ENCODE results near the gene NTNG2.
A peak's percentile ranks its signal among the peaks of the same experiment; 100 is the strongest.

The NTNG2 gene

DNA sequence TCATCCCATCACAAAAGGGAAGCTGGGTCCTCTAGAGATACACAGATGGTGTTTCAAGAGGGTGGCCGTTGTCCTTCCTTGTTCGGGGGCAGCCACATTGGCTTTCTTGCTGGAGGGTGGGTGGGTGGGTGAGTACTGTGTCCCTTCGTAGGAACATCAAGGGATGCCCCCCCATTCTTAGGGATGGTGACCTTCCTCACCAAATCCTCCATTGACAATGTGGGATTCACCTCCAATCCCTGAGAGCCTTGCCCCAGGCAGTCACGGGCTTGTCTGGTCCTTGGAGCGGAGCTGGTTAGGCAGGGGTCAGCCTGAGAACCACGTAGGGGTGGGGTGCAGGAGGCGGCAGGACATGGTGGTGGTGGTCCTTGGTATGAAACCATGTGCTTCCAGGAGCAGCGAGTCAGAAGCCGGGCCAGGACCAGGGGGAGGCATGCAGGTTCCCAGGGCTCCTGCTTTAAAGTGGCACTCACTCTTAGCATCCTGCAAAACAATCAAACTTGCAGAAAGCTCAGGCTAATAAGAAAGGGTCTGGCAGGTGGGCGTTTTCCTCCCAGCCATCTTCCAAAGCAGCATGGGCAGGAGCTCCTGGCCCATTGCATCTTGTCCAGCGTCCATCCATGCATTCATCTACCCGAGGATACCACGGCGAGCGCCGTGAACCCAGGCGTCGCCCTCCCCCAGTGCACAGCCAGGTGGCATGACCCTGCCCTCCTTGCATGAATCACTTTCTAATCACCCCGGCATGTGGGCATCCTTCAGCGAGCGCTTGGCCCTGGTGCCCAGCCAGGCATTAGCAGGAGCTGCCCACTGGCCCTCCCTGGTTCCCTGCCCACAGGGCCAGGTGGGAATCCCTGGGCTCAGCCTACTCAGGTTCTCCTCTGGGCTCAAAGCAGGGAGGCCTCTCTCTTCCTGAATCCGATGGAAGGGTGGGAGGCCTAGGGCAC, 76.4 kb downstream of the NTNG2 start:
- DNase-seq, result no peak

DNA sequence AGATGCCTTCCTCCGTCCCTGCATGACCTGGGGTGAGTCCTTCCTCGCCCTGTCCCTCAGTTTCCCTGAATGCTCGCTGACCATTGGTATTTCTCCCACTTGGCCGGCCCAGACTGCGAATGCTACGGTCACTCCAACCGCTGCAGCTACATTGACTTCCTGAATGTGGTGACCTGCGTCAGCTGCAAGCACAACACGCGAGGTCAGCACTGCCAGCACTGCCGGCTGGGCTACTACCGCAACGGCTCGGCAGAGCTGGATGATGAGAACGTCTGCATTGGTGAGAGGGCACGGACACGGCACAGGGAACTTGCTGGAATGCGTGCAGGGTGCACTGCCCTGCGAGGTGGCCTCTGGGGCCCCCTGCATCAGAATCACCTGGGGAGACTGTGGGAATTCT, 77.1 kb downstream of the NTNG2 start:
- no peak for DNase-seq

DNA sequence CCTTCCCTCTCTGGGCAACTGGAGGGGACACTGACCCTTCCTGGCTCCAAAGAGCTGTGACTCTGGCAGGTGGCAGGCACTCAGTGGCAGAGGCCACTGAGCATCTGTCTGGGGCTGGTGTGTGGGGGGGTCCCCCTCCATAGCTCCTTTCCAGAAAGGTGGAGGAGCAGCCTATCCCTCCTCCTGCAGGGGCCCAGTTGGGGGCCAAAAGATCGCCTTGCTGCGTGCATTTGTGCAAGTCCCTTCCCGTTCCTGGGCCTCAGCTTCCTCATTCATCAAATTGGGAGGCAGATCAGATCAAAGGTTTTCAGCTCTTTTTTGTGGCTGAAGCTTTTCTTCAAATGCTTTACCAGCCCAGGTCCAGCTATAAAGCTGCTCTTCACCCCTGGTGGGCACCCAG, 77.7 kb downstream of the NTNG2 start:
- no peak for DNase-seq

DNA sequence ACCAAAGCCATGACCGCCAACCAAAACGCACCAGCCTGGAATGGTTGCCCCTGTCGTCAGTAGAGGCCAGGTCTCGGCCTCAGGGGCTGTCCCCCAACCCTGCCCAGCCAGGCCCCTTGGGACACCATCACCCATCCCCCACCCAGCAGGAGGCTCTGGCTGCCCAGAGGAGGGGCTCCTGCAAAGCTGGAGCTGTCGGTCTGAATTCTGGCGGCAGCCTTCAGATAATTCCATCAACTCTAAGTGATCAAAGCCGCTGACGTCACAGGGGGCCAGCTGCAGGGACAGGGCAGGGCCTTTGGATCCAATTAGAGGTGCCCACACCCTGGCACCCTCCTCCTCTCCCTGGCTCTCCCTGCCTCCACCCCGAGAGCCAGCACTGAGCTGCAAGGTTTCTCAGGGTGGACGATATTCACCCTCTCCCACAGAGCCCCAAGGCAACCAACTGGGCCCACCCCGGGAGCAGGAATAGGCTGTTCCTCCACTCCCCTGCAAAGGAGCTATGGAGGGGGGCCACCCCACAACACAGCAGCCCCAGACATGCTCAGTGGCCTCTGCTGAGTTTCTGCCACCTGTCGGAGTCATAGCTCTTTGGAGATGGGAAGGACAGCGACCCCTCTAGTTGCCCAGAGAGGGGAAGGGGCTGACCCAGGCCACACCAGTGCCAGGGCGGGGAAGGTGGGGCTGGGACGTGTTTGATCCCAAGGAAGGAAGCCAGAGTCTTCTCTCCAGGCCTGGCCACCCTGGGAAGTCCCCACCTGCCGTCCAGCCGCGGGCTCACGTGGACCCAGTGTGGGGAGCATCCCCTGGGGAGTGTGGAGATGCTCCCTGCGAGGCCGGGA, 78.4 kb downstream of the NTNG2 start:
- no peak for DNase-seq

DNA sequence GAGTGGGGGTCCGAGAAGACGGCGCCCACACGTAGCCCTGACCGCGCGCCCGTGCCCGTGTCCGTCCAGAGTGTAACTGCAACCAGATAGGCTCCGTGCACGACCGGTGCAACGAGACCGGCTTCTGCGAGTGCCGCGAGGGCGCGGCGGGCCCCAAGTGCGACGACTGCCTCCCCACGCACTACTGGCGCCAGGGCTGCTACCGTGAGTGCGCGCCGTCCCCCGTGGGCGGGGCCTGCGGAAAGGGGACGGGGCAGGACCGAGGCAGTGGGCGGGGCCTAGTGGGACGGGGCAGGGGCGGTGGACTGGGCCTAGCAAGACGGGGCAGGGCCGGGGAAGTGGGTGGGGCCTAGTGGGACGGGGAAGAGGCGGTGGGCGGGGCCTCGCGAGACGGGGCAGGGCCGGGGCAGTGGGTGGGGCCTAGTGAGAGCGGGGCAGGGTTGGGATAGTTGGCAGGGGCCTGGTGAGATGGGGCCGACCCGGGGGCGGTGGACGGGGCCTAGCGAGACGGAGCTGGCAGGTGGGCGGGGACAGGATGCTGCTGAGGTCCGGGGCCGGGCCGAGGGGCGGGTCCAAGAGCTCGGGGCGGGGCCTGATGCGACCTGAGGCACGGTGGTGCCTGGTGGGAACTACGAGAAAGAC, 79.1 kb downstream of the NTNG2 start:
- DNase-seq, result peak; percentile 93

DNA sequence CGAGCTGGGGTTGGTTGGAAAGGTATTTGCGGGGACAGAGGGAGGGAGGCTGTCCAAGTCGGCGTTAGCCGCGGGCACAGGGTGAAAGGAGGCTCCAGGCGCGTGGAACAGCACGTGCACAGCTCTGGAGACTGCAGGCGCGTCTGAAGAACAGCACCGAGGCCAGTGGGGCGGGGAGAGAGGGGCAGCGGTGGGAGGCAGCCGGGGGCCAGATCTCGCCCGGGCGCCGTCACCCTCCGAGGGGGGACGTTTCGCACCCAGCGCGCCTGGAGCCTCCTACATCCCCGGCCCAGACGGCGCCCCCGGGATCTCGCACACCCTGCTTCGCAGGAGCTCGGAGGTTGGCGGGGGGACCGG, 79.6 kb downstream of the NTNG2 start:
- DNase-seq, result no peak

DNA sequence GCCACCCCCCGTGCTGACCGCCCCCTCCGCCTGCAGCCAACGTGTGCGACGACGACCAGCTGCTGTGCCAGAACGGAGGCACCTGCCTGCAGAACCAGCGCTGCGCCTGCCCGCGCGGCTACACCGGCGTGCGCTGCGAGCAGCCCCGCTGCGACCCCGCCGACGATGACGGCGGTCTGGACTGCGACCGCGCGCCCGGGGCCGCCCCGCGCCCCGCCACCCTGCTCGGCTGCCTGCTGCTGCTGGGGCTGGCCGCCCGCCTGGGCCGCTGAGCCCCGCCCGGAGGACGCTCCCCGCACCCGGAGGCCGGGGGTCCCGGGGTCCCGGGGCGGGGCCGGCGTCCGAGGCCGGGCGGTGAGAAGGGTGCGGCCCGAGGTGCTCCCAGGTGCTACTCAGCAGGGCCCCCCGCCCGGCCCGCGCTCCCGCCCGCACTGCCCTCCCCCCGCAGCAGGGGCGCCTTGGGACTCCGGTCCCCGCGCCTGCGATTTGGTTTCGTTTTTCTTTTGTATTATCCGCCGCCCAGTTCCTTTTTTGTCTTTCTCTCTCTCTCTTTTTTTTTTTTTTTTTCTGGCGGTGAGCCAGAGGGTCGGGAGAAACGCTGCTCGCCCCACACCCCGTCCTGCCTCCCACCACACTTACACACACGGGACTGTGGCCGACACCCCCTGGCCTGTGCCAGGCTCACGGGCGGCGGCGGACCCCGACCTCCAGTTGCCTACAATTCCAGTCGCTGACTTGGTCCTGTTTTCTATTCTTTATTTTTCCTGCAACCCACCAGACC, 80.2 kb downstream of the NTNG2 start:
- peak; percentile 47 for DNase-seq

DNA sequence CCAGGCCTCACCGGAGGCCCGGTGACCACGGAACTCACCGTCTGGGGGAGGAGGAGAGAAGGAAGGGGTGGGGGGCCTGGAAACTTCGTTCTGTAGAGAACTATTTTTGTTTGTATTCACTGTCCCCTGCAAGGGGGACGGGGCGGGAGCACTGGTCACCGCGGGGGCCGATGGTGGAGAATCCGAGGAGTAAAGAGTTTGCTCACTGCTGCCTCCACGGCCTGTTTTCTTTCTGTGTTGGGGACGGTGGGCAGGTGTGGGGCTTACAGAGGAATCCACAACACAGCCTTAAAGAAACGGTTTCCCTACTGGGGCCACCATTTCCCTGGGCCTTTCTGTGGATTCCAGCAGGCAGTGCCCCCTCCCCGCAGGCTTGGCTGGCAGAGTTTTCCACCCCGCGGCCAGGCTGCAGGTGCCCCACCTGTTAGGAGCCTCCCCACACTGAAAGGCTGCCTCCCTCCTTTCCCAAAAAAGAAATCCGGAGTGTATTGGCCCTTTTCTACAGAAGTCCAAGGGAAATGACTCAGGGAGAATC, 80.8 kb downstream of the NTNG2 start:
- DNase-seq, result no peak

DNA sequence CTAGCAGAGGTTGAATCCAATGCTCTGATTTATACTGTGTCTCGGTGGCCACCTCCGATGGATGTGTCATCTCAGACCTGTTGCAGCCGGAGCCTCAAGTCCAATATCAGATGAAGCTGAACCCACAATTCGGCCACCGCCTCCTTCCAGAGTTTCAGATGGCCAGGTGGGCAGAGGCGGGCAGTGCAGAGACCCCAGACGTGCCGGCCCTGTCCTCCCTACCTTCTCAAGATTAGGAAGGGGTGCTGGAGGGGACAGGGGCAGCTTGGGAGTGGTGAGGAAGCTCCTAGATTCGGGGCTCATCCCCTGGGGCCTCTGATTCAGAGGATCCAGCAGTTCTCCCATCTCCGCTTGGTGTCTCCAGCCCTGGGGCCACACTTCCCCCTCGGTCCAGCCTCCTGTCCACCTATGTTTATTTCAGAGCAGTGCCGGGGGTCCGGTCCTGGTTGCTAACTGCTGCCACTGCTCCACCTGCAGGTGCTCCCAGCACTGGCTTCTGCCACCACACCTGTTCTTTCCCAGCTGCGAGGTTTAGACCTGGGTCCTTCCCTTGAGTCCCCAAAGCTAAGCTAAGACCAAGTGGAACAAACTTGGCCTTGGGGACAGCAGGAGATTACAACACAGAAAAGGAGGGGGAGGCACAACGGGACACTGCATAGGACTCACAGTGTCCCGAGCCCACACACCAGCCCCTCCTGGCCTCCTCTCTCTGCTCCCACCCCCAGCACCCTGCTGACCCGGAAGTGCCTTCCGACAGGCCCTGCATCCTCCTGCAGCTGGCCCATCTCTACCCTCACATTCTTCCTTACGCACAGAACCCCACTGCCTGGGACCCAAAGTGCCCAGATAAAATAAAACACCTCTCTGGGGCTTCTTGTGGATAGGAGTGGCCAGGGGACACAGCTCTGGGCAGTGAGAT, 81.6 kb downstream of the NTNG2 start:
- no peak for DNase-seq

DNA sequence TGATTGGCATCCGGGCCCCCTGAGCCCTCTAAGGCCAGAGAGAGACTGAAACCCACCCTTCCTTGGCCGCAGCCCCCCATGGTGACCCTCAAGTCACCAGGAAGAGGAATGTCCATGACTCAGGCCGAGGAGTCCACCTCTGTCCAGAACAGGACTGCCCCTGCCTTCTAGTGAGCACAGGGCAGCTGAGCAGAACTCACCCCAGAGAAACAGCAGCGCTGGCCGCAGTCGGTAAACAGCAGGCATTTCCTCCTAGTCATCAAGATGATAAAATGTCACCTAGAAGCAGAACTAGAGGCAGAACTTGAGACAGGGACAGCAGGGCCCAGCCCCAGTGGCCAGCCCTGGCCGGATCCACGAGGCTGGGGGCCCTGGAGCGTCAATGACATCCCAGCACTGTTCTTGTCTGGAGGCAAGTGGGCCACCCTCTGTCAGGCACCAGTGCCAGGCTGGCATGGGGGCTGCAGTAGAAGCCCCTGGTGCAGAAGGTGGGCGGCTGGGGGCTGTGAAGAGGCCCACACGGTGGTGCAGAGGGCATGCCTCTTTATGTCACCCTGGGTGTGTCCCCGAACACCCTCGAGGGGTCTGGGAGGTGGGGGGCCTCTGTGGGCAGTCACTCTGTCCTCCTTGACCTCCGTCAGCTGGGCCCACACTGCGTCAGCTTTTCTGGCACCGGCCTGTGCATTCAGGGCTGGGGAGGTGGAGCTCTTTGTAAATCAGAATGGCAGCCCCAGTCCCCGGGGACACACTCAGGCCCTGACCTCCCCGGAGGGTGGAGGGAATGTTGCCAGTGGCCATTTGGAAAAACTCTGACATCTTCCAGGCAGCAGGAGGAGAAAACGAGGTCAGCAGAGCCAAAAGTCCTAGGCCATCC, 83.0 kb downstream of the NTNG2 start:
- DNase-seq, result no peak

DNA sequence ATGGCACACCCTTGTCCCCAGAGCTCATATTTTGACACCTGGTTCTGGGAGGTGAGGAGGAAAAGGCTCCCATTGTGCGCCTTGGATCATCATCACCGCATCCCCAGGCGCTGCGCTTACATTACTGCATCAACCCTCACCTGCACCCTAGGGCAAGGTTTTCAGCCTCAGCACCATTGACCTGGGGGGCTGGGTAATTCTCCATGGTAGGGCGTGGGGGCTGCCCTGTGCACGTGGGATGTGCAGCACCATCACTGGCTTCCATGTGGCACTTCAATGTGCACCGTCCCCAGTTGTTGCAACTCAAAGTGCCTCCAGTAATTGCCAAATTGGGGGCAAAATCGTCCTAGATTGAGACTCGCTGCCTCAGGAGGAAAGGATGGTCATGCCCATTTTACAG, 83.6 kb downstream of the NTNG2 start:
- DNase-seq, result no peak

DNA sequence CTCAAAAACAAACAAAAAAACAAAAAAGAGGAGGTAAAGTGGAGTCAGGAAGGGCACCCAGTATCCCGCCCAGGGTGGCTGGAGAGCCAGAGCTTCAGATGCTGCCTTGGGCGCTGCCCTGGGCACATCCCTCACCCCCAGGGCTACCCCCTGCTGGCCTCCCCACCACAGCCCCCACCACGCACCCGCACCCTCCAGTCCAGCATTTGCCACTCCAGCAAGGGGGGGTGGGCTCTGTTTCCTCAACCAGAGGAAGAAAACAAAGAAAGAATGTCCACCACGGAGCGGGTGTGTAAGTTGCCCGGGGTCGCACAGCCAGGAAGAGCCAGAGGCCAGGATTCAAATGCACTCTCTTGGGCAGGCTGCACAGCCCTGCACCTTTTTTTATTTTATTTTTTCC, 86.1 kb downstream of the NTNG2 start:
- no peak for DNase-seq

DNA sequence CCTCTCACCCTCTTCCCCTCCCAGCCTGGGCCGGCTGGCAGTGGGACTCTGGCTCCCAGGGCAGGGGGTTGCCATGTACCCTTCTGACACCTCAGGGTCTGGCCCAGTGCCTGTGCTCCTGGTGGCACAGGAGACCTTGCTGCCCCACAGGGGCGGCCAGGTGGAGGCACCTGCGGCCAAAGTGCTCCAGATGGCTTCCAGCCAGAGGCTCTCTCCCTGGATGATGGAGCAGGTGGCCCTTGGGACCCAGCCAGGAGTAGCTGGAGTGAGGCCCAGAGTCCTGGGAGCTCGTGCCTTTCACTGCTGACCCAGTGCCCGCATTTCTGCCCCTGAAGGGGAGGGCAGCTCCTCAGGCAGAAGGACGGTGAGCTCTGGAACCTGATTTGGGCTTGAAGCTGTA, 87.3 kb downstream of the NTNG2 start:
- DNase-seq, result peak; percentile 53

DNA sequence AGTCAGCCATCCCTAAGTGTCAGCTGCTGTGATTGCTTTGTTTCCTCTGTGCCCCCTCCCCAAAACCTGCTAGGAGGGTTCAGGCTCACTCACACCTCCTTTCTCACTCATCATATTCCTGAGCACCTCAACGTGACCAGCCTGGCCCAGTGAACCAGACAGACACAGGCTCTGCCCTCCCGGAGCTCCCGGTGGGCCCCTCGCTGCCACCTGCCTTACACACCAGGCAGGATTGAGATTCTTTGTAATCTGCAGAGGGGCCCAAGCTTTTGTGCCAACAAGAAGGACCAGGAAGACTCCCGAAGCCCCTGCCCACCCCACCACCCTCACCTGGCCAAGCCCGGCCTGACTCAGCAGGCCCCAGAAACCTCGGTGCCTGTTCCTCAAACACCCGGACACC, 87.8 kb downstream of the NTNG2 start:
- DNase-seq, result no peak

DNA sequence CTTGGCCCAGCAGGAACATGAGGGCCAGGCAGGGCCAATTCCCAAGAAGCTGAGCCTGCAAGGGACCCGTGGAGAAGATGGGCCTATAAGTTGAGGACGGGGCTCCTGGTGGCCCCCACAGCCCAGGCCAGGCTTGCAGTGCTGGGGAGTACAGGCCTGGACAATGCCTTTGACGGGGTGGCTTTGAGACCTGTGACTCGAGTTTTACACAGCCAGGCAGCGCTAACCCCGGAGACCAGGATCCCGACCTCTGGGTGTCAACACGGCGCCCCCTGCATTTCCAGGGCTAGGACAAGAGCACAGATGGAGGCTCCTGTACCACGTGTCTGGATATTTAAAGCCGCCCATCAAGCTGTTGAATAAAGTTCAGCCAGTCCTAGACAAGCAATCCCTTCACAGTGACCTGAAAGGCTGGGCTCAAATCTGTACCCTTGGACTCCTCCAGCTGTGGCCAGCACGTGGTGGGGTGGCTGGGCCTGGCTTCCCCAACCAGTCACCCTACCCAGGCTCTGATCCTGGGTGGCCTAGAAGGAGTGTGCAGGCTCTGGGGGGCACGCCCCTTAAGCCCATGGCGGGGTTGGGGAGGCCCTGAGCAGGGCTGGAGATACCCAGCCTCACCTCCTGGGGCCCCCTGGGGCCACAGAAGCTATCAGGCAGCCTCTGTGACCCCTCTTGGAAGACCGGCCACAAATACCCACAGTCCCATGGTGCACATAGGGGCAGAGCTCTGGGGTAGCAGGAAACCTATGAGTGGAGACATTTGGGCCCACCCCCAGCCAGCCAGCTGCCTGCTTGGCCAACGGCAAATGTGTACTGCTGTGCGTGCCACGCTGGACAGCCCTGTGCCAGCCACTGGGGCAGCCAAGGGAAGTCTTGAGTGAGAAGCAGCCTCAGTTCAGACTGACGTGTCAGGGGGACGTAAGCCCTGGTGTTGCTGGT, 88.7 kb downstream of the NTNG2 start:
- no peak for DNase-seq

DNA sequence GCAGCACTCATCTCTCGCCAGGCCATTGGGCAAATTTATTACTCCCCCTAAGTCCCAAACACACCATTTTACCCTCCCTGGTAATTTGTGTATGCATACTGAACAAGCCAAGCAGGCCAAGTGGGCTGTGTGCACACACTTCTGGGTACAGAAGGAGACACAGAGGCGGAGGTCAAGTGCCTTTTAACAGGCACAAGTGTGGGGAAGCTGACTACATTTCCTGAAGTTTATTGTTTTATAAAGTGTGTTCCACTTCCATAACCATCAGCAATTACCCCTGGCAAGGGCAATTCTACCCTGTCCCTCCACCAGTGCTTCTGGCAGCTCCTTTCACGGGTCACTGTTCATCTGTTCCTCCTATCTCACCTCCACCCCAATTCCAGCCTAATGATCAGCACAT, 99.0 kb downstream of the NTNG2 start:
- DNase-seq, result no peak

DNA sequence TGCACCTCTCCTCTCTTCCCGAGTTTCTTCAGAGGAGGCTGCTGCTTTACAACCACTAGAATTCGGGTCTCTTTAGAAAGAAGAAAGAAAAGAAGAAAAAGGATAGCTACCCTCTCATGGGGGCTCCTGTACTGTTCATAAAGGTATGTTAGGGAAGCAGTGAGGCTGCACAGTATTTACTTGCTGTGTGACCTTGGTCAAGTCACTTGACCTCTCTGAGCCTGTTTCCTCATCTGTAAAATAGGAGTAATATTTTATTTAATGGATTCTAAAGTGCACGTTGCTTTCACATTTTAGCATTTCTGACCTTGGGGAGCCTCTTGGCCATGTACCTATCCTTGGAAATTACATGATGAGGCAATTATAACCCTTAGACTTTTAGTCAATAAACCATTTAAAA, 104.2 kb downstream of the NTNG2 start:
- DNase-seq, result no peak

DNA sequence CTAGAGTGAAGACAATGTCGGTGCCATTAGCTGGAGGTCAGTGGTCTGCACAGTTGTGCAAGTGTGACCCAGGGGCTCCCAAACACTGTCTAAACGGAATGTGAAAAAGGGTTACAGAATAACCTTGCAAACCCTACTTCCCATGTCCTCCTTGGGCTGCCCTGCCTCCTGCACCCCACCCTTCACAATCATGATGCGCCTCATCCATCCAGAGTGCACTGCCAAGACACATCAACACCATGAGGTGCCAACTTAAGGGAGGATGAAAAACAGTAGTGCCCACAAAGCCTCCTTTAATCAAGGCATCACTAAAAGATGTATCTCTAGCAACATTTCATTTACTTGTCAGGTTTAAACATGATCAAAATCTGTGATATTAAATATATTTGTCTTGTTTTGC, 105.8 kb downstream of the NTNG2 start:
- DNase-seq, result no peak

DNA sequence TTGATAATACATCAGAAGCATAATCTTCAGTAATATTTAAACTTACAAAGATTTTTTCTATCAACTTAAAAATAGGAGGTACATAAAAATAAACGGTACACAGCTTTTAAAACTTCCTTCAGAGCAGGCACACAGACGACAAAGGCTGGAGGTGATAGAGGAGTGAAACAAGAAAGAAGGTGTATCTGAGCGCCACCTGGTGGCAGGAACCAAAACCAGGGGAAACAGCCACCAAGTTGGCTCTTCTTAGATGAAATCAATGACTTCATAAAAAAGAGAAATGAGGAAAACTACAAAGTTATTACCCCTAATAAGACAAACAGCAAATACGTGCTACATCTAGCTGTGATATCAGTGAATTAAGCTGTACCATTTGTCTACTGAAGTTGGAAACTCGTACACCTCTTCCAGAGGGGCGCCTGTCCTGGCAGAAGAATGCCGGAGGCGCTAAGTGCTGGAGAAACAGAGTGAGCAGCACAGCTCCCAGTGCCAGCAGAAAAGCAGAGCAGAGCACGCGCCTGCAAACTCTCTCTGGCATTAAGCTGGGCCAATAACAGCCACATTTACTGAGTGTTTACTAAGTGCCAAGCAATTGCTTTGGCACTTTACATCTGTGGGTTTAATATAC, 107.0 kb downstream of the NTNG2 start:
- peak; percentile 72 for DNase-seq
